SKM-1 treated with dmso at 0.1 percent for 144 hours (cell line): ENCODE results near the gene USP17L20.
"Not testable (repeated sequence)": the region's sequence is repeated elsewhere in the genome, so short reads cannot be mapped to it uniquely, and the experiment has no call there.

Experiments
- DNase-seq: peaks from one replicate; lab custom pipeline; 2025; ENCODE audit not compliant: unreplicated experiment; lab: John Stamatoyannopoulos, UW

The USP17L20 gene

GRCh38 chr4:9257824-9258223 lies at the start of gene USP17L20:
USP17L20 (plus strand) TSS chr4:9258124; CDS start chr4:9258124, 0 bp downstream.
- not testable (repeated sequence) for DNase-seq

GRCh38 chr4:9210357-9210756 lies 47.6 kb upstream of the USP17L20 start, which contains the start of gene USP17L10:
USP17L10 (plus strand) TSS chr4:9210657; CDS start chr4:9210657, 0 bp downstream.
- not testable (repeated sequence) for DNase-seq

GRCh38 chr4:9214701-9215100 lies 43.2 kb upstream of the USP17L20 start:
- not testable (repeated sequence) for DNase-seq

- DNase-seq, result not testable (repeated sequence)
These were observed 42.8 kb upstream of the USP17L20 start, which contains the start of gene USP17L11 for GRCh38 chr4:9215105-9215504. USP17L11 (plus strand) TSS chr4:9215405; CDS start chr4:9215405, 0 bp downstream.

GRCh38 chr4:9219852-9220251 lies 38.1 kb upstream of the USP17L20 start, which contains the start of gene USP17L12:
USP17L12 (plus strand) TSS chr4:9220152; CDS start chr4:9220152, 0 bp downstream.
- not testable (repeated sequence) for DNase-seq

- DNase-seq, result not testable (repeated sequence)
These were observed 33.3 kb upstream of the USP17L20 start, which contains the start of gene USP17L13 for GRCh38 chr4:9224596-9224995. USP17L13 (plus strand) TSS chr4:9224896; CDS start chr4:9224896, 0 bp downstream.

GRCh38 chr4:9230249-9230648 lies 27.7 kb upstream of the USP17L20 start:
- DNase-seq, result not testable (repeated sequence)

GRCh38 chr4:9234085-9234484 lies 23.8 kb upstream of the USP17L20 start, which contains the start of gene USP17L15:
USP17L15 (plus strand) TSS chr4:9234385; CDS start chr4:9234385, 0 bp downstream.
- not testable (repeated sequence) for DNase-seq

- not testable (repeated sequence) for DNase-seq
These were observed 19.5 kb upstream of the USP17L20 start for GRCh38 chr4:9238461-9238860.

- not testable (repeated sequence) for DNase-seq
These were observed 14.3 kb upstream of the USP17L20 start, which contains the start of gene USP17L17 for GRCh38 chr4:9243579-9243978. USP17L17 (plus strand) TSS chr4:9243879; CDS start chr4:9243879, 0 bp downstream.

GRCh38 chr4:9247953-9248680 lies 9.8 kb upstream of the USP17L20 start, which contains the start of gene USP17L18:
USP17L18 (plus strand) TSS chr4:9248630; CDS start chr4:9248630, 0 bp downstream.
- DNase-seq, result not testable (repeated sequence)

- not testable (repeated sequence) for DNase-seq
These were observed 4.8 kb upstream of the USP17L20 start, which contains the start of gene USP17L19 for GRCh38 chr4:9253078-9253477. USP17L19 (plus strand) TSS chr4:9253378; CDS start chr4:9253378, 0 bp downstream.

- not testable (repeated sequence) for DNase-seq
These were observed 4.6 kb downstream of the USP17L20 start, which contains the start of gene USP17L21 for GRCh38 chr4:9262572-9262971. USP17L21 (plus strand) TSS chr4:9262872; CDS start chr4:9262872, 0 bp downstream.

- DNase-seq, result not testable (repeated sequence)
These were observed 9.4 kb downstream of the USP17L20 start, which contains the start of gene USP17L22 for GRCh38 chr4:9267319-9267718. USP17L22 (plus strand) TSS chr4:9267619; CDS start chr4:9267619, 0 bp downstream.

- DNase-seq, result not testable (repeated sequence)
These were observed 13.8 kb downstream of the USP17L20 start for GRCh38 chr4:9271719-9272118.
